Measurements from ENCODE around the gene LDB2. TPM values are rescaled to one million over a fixed set of nuclear protein-coding genes. Genes with fewer than 3 reads are reported as not detected.

LDB2 gene
- polyA plus RNA-seq, 3 donors: 4.5 to 55.4 (median 37.7) TPM

DNA sequence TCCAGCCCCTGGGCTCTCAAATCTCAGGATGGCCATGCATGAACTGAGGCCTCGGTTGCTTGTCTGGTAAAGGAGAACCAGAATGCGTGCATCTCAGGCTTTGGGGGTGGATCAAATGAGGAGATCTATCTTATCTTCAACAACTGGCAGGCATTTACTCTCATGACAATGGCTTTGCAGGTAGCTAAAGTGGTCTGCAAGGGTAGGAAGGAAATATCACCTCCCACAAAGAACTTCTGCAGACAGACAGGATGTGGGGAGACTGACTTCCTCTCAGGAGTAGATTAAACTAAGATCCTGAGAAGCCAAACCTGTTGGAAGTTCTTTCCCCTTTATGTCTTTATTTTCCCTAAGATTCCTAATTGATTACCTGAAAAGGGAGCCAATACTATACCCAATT lies 7.8 kb downstream of the LDB2 start:
- WGBS, 3 donors: 55 to 74% (median 72%) methylated on average over 2 of the region's 2 CpGs
- H3K27ac ChIP-seq (ENCODE audit: low read depth, low read length): no peak overlapping the region

DNA sequence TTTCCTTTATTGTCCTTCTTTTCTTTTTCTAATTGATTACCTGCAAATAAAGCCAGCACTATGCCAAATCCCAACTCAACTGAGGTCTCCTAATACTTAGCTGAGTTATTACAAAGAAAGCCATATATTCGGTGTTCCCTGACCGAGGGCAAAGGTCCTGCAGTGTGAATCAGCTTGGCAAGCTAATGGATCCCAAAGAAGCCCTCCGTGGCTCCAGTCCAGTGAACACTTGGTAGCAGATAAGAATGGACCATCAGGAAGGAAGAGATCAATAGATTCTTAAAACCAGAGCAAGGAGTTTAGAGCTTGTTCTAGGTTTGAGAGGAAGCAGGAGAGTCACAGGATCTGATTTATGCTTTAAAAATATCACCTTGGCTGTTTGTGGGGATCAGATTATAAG lies 8.5 kb downstream of the LDB2 start:
- H3K27ac ChIP-seq (ENCODE audit: low read depth, low read length): no peak overlapping the region
- 63 to 67% (median 64%) methylated on average over 3 of the region's 3 CpGs for WGBS, 3 donors

DNA sequence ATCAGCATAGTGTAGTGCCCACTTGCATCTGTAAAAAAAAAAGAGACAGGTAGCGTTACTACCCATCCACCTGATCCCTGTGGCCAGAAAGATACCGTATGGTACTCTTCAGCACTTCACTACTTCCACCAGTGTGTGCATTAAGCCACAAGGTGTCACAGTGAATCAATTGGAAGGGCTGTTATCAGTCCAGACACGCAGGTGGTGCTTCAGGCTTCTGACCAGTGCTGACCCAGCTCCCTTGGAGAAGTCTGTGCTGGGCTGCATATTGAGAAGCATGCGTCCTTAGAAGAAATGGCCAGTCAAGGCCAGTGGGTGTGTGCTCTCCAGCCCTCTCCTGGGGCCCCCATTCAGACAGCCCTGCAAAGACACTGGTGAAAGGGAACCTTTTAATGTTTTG lies 10.6 kb downstream of the LDB2 start:
- no peak overlapping the region for H3K27ac ChIP-seq (ENCODE audit: low read depth, low read length)
- 60 to 91% (median 87%) methylated on average over 4 of the region's 4 CpGs for WGBS, 3 donors

DNA sequence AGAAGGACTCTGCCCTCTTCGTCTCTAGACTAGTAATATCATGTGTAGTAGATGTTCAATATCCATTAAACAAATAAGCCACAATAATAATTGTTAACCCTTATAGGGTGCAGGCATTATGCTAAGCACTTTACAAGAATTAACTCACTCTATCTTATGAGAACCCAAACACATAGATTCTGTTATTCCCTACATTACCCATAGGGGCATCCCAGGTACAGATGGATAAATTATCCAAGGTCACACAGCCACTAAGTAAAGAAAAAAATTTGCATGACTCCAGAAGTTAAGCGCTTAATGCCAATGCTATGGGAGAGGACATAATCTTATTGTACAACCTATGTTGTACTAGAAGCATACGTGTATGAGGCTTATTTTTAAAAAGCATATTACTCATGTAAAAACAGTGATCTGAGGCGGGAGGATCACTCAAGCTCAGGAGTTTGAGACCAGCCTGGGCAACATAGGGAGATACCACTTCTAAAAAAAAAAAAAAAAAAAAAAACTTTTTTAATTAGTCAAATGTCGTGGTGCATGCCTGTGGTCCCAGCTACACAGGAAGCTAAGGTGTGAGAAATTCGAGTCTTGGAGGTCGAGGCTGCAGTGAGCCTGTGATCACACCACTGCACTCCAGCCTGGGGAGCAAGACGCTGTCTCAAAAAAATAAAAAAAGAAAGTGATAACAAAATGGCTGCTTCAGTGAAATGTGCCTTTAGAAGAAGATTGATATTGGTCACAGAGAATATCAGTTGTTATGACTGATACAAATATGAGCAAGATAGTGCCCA lies 13.6 kb downstream of the LDB2 start:
- 80 to 90% (median 89%) methylated on average over 8 of the region's 8 CpGs for WGBS, 3 donors
- H3K27ac ChIP-seq (ENCODE audit: low read depth, low read length): no peak overlapping the region

DNA sequence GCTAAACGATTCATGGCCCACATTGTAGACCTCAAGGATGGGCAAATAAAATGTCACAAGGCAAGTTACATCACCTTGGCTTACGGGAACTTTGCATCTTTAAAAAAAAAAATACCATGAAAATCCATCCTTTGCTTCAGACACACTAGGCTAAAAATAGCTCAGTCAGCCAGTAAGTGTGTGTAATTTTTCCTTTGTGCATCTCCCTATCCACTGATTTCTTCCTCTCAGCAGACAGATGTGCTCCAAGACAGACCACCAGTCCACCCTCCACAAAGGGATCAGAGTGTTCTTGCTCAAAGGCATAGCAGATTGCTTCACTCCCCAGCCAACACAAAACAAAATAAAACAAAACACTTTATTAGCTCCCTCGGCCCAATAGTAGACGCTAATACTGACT lies 14.6 kb downstream of the LDB2 start:
- H3K27ac ChIP-seq (ENCODE audit: low read depth, low read length): no peak overlapping the region
- WGBS, 3 donors: 88 to 91% (median 90%) methylated on average over 4 of the region's 4 CpGs

DNA sequence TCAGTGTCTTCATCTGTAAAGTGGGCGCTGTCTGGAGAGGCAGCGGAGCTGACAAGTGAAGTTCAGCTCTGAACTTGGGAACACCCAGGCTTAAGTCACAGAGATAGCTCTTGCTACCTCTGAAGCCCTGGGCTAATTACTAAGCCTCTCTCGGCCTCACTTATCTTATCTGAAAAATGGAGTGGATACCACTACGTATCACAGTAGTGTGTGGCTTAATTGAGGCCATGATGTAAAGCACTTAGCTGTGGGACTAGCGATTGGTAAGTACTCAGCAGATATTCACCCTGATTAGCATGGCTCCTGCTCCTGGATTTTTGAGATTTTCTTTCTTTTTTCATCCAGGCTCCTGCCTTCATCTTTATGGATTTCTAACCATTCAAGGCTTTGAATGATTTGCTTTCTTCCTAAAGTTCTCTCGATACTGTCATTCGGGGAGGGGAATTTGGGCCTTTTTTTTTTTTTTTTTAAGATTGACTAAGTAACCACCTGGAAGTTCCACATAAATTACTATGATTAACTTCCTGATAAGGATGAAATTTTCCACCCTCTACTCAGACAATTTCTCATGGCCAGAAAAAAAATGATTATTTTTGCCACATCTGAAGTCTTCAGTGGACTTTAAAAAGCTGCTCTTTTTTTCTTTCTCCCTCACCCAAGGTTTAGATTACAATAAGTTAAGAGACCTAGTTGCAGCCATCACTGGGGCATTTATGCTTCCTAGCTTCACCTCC lies 17.1 kb downstream of the LDB2 start:
- H3K27ac ChIP-seq (ENCODE audit: low read depth, low read length): no peak overlapping the region
- 77 to 91% (median 86%) methylated on average over 7 of the region's 7 CpGs for WGBS, 3 donors

DNA sequence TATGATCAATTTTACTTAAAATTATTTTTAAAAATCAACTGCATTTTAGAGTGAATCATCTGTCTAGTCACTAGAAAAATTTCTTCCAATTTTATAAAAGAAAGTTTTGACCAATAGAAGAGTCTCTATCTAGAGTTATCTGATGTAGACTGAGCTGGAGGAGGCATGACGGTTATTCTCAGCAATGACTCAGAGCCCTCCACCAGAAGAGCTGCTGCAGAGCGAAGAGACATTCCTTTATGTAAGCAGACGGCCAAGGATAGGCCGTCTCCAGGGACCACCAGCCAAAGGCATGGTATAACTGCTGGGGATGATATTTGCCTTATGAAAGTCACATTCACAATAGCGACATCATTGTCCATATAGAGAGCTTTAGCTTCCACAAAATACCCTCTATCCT lies 23.0 kb downstream of the LDB2 start:
- H3K27ac ChIP-seq (ENCODE audit: low read depth, low read length): no peak overlapping the region
- 66 to 82% (median 72%) methylated on average over 5 of the region's 5 CpGs for WGBS, 3 donors

DNA sequence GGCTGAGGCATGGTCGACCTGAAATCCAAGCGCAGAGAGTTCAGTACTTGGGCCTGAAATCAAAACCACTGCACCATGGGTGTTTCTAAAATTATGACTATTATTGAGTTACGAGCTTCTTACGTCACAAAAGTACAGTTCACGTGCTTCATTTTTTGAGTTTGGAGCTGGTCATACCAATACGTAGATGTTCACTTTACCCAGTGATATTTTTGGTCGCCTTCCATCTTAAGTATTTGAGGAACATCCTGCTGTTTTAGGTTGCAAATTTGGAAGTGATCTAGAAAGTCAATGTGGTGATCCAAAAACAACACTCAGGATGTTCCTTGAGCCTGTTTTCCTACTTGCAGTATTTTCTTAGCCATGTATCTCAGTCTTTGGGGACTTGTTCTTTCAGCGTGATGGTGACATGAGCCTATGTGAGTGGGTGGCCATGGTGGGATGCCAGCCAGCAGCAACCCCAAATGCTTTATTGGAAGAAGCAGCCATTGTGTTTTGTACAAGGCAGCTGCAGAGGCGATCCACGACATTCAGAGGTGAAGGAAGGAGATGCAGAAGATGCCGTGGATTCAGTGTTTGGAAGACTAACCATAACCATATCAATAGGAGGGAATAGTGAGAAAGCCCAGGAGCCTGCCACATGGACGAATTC lies 28.7 kb downstream of the LDB2 start:
- no peak overlapping the region for H3K27ac ChIP-seq (ENCODE audit: low read depth, low read length)
- 86 to 93% (median 91%) methylated on average over 12 of the region's 12 CpGs for WGBS, 3 donors

DNA sequence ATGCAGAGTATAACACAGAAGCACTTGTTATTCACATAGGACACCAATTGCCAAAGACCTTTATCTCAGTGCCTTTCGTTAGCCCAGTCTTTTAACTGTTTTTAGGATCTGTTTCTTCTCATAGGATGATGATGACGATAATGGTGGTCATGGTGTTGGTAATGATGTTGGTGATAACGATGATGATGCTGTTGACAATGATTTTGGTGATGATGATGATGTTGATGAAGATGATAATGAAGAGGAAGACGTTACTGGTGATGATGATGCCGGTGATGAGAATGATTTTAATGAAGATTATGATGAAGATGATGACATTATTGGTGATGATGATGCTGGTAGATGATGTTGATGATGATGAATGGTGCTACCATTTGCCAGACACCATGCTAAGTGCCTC lies 29.8 kb downstream of the LDB2 start:
- 85 to 96% (median 95%) methylated on average over 5 of the region's 5 CpGs for WGBS, 3 donors
- H3K27ac ChIP-seq (ENCODE audit: low read depth, low read length): no peak overlapping the region

DNA sequence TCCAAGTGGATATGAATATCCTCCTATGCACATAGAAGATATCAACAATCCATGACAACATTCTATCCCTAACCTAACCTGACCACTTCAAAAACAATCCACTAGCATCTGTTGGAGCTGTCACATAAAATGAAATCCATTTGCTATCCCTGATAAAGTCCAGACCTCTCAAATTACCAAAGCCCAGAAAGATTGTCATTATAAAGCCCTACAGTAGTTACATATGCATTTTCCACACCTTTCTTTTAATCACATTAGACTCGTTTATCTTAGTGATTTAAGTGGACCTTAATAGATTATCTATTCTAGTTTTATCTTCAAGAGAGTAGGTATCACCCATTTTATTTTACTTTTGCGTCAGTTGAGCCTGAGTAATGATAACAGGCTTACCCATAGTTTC lies 30.6 kb downstream of the LDB2 start:
- WGBS, 3 donors: 31 to 81% (median 77%) methylated on average over 2 of the region's 2 CpGs
- H3K27ac ChIP-seq (ENCODE audit: low read depth, low read length): no peak overlapping the region

DNA sequence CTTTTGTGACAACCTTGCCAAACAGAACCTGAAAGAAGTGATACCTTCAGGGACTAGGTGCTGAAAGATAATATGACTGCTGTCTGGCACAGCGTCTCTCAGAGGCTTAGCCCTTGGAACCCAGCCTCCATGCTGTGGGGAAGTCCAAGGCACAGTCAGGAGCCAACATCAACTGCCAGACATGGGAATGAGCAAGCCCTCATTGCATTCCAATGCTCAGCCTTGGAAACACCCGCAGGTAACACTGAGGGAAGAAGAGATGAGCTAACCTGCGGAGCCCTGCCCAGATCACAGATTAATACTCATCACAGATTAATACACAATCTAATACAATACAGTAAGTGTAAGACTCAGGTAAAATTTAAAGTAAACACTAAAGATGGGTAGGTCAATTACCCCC lies 31.5 kb downstream of the LDB2 start:
- 81 to 98% (median 96%) methylated on average over 3 of the region's 3 CpGs for WGBS, 3 donors
- H3K27ac ChIP-seq (ENCODE audit: low read depth, low read length): no peak overlapping the region

DNA sequence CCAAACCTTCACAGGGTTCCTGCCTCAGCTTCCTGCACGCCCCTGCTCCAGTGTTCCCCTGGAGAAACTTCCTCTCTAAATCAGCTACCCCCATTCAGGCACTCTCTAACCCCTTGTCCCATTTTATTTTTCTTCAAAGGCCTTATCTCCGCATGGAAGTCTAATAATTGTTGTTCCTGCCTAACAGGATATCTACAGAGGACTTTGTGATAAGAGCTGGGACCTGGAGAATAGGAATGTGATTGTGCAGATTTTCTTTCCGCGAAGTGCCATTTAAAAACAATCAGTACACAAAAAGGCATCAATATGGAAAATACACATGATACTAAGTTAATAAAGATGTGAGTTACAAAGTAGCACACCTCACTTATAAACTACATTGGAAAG lies 32.6 kb downstream of the LDB2 start:
- 30 to 75% (median 52%) methylated on average over 4 of the region's 4 CpGs for WGBS, 3 donors
- no peak overlapping the region for H3K27ac ChIP-seq (ENCODE audit: low read depth, low read length)

DNA sequence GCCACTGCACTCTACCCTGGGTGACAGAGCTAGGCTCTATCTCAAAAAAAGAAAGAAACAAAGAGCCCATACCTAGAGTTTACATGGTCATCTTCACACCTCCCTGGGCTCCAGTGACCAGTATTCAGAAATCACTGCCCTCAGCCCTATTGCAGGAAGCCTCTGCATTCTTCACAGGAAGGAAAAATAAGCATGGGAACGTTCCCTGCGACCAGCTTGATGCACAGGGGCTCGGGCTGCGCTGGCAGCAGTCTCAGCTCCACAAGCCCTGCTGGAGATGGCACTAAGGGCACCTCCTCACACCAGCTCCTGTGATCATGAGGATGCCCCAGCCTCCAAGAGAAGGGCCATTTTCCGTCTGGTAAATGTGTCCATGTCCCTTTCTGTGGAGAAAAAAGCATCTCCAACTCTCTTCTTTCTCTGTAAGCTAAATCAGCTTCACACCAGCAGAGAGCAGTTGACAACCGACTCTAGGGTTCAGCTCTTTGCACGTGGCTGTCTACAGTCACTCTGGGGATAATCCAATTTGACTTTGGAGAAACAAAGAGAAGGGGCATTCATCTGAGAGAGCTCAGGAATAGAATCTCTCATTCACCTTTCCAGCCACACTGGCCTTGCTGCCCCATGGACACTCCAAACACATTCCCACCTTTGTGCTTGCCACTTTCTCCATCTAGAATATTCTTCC lies 33.1 kb downstream of the LDB2 start:
- WGBS, 3 donors: 60 to 81% (median 76%) methylated on average over 7 of the region's 7 CpGs
- no peak overlapping the region for H3K27ac ChIP-seq (ENCODE audit: low read depth, low read length)

DNA sequence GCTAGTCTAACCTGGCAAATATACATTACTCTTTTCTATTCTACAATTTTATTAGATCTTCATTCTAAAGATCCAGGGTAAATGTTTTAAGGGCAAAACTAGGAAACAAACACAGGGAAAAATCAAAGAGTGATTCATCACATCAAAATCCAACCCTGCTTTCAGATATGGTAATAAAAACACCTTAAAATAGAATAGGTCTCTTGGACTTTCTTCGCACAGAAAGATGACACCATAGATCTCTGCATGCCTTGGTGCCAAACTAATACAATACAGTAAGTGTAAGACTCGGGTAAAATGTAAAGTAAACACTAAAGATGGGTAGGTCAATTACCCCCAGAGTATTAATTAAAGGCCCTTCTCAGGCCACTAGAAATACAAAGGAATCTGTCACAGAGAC lies 34.2 kb downstream of the LDB2 start:
- H3K27ac ChIP-seq (ENCODE audit: low read depth, low read length): no peak overlapping the region
- 70 to 88% (median 81%) methylated on average over 2 of the region's 2 CpGs for WGBS, 3 donors

DNA sequence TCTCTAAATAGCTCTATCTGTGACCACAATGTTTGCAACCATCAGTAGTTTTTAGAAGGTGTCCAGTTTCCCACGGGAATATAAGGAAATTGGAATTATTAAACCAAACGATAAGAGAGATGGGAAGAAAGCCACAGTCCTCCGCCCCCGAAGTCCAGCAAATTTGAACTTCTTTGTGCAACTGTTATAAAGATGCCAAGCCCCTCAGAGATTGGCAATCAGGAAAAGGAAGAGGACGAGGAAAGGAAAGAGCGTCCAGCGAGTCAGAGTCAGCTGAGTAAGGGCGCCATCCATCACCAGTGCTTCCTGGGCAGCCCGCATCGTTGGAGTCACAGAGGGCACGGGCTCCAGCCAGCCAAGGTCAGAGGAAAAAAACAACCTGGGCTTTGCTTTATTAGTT lies 35.7 kb downstream of the LDB2 start:
- no peak overlapping the region for H3K27ac ChIP-seq (ENCODE audit: low read depth, low read length)
- 36 to 69% (median 60%) methylated on average over 11 of the region's 11 CpGs for WGBS, 3 donors

DNA sequence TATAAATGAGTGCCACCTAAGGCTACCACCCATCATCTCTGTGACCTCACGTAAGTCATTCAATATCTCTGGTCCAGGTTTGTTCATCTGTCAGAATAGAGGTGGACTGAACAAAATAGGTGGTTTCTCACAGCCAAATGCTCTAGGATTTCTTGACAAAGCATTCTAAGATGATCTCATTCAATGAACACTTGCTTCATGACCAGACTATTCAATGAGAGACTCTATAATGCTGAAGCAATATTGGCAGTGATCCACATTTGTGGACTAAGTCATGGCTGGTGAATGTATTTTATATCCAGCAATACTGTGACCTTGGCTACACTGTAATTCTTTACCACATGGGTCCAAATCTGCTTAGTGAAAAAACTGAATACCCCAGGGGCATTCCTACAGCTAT lies 37.9 kb downstream of the LDB2 start:
- no peak overlapping the region for H3K27ac ChIP-seq (ENCODE audit: low read depth, low read length)
- 36 to 94% (median 92%) methylated on average over 1 of the region's 1 CpG for WGBS, 3 donors

DNA sequence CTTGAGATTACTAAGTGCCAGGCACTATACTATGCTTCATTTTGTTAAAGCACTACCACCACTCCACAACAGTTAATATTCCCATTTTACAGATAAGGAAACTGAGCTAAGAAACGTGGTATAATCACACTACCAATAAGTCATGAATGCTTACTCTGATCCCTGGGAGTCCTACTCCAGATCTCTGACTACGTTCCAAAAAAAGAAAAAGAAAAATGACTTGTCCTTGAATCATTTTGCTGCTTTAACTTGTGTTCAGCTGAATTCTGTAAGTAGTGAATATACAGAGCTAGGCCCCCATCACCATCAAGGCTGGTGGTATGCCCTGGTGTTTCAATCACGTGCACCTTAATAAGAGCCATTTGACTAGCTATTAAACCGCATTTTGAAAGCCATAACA lies 39.4 kb downstream of the LDB2 start:
- no peak overlapping the region for H3K27ac ChIP-seq (ENCODE audit: low read depth, low read length)
- 61 to 76% (median 73%) methylated on average over 4 of the region's 4 CpGs for WGBS, 3 donors

DNA sequence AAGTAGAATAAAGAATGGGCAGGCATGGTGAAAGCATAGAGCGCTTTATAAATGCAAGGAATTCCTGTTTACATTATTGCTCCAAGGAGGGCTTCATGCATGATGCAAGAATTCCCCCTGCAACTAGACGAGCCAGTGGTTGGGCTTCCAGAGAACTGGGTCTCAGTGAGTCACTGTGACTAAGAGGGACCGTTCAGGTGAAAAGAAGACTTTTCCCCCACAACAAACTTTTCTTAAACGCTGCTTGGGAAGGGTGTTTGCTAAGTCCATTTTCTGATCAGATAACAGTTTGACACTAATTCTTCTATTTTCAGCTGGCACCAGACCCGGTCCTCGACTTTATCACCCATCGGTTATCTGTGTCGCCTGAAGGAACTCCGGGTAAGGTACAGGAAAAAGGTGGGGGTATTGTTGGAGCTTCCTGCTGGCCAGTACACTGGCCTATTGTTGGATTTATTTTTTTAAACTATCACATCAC lies 40.1 kb downstream of the LDB2 start:
- WGBS, 3 donors: 40 to 60% (median 57%) methylated on average over 9 of the region's 9 CpGs
- no peak overlapping the region for H3K27ac ChIP-seq (ENCODE audit: low read depth, low read length)

DNA sequence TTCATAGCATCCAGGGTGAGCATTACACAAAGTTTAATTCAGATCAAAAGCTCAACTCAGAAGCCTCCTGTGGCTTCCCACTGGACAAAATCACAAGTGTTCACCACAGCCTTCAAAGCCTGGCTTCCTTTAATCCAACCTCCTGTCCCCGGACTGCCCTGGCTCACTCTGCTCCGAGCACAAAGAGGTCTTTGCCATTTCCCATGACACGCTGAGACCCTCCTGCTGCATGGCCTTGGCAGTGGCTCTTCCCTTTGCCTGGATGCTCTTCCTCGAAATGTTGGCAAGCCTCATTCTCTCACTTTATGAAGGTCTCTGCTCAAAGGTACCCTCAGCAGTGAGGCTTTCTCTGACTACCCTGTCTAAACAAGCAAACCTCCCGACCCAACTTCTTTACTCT lies 41.0 kb downstream of the LDB2 start:
- WGBS, 3 donors: 75 to 84% (median 76%) methylated on average over 5 of the region's 5 CpGs
- H3K27ac ChIP-seq (ENCODE audit: low read depth, low read length): no peak overlapping the region

All from adipose tissue (tissue), 3 donors.